Activated CD8-positive, alpha-beta memory T cell treated with anti-CD3 and anti-CD28 coated beads for 1 hour (primary cell): ENCODE results near the gene SPECC1L.

ENCODE experiments used
- DNase-seq, 2 donors: peaks; one replicate each; pipeline ENCODE4 v3.0.0-alpha.2; 2020; ENCODE audit warnings: low read depth in 1 of 2; ENCODE audit errors: extremely low read depth in 1 of 2

Gene SPECC1L

DNA sequence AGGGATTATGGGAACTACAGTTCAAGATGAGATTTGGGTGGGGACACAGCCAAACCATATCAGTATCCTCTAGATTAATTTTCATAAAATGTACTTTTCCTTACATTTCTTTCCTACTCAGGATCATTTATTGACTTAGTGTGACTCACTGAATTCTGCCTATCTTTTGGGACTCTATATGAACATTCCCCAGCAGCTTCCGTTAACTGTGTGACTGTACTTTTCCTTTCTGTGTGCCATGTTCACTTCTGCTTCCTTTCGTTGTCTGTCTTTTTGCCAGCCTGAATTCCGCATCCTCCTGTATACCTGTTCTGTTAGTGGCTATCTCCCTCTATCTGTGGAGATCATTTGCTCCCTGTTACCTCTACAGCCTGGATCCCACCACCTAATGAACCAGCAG, 48.8 kb downstream of the SPECC1L start:
- DNase-seq, result no peak

DNA sequence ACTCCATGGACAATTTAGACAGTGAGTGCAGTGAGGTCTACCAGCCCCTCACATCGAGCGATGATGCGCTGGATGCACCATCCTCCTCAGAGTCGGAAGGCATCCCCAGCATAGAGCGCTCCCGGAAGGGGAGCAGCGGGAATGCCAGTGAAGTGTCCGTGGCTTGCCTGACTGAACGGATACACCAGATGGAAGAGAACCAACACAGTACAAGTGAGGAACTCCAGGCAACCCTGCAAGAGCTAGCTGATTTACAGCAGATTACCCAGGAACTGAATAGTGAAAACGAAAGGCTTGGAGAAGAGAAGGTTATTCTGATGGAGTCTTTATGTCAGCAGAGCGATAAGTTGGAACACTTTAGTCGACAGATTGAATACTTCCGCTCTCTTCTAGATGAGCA, 51.4 kb downstream of the SPECC1L start:
- no peak for DNase-seq

DNA sequence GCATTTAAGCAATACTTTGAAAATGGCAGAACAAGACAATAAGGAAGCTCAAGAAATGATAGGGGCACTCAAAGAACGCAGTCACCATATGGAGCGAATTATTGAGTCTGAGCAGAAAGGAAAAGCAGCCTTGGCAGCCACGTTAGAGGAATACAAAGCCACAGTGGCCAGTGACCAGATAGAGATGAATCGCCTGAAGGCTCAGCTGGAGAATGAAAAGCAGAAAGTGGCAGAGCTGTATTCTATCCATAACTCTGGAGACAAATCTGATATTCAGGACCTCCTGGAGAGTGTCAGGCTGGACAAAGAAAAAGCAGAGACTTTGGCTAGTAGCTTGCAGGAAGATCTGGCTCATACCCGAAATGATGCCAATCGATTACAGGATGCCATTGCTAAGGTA, 51.9 kb downstream of the SPECC1L start:
- DNase-seq, result no peak

DNA sequence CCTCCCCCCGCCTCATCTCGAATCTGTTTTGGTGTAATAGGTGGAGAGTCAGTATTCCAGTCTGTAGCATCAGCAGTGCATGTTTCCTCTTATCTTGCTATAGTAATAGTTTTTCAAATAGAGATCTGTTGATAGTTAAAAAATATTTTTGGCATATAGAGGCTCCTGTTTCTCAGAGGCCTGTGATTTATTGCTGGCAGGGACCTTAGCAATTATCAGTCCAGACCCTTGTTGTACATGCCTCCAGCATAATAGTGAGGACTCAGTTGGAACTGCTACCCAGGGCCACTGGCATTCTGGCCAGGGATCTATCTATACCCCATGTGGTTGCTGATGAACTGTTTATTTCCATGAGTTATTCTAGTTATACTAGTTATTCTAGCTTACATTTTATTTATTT, 52.6 kb downstream of the SPECC1L start:
- DNase-seq, result no peak

DNA sequence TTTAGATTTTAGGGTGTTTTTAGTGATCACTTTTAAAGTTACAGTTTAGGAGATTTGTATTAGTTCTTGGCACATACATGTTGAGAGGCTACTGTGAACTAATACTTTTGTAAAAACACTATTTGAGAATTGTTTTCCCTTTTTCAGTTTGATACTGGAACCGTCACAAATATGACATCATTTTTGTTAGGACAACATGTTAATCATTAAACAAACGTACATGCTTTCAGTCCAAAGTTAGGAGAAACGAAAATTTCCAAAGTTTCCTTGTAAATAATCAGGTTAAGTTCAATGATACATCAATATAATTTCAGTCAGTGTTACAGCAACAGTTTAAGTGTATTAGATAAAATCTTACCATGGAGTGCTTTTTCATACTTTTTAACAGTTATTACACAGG, 53.1 kb downstream of the SPECC1L start:
- DNase-seq, result no peak

DNA sequence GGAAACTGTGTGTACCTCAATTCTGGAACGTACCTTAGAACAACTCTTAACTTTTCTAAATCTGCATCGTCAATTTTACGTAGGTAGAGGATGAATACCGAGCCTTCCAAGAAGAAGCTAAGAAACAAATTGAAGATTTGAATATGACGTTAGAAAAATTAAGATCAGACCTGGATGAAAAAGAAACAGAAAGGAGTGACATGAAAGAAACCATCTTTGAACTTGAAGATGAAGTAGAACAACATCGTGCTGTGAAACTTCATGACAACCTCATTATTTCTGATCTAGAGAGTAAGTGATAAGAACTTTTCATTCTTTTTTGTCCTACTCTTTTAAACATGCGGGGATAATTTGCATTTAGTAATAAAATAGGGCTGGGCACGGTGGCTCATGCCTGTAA, 53.5 kb downstream of the SPECC1L start:
- no peak for DNase-seq

DNA sequence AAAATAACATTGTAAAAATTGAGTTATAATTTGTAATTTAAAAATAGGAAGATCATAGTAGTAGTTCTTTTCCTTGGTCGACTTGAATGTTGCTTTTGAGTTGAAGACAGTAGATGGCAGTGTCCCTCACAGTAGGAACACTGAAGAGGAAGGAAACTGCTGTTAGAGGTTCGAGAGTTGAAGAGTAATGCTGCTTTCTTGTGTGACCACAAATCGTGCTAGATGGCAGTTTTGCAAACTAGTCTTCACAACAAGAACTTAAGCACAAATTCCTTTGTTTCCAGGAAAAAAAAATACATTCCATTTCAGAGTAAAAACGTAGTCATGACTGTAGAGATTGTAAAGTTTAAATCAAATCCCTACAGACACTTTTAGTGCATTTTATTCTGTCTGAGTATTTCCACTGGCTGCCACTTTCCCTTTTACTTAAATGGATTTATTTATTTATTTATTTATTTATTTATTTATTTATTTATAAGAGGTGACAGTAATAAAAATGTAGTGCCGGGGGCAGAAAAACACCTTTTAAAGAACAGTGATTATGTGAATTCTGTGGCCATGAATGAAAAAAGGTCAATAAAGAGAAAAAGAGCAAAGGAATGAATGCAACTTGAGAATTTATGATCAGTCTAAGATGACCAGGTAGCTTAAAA, 54.6 kb downstream of the SPECC1L start:
- DNase-seq, result no peak

DNA sequence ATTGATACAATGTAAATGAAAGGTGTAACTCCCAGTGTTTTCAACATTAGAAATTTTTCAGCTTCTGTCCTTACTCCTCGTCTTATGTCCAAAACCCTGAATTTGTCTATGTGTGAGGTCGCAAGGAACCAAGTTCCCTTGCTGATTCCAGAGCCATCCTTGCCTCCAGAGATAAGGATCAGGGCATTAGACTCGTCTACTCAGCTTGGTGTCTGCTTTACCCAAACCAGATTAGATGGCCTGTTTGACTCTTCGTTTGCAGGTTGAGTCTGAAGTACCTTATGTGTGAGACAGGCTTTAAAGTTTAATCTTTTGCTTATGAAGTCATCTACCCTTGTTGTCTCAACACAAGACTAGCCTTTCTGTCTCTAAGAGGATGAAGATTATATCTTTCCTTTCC, 55.6 kb downstream of the SPECC1L start:
- no peak for DNase-seq

DNA sequence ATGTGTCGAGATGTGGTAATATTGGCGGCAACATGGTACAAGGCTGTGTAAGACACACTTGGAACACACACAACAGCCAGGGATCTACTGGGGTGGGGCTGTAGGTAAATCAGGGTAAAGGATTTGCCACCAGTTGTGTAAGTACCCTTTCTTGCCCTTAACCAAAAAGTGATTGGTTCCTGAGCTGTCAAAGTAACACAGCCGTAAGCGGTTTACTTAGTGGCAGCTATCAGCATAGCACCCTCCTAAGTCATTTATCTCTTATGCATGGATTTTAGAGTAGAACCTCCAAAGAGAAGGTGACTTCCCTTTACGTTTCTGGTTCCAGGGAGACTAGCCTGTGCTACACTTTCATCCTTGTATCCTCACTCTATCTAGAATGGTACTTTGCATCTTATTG, 57.2 kb downstream of the SPECC1L start:
- DNase-seq, result no peak

DNA sequence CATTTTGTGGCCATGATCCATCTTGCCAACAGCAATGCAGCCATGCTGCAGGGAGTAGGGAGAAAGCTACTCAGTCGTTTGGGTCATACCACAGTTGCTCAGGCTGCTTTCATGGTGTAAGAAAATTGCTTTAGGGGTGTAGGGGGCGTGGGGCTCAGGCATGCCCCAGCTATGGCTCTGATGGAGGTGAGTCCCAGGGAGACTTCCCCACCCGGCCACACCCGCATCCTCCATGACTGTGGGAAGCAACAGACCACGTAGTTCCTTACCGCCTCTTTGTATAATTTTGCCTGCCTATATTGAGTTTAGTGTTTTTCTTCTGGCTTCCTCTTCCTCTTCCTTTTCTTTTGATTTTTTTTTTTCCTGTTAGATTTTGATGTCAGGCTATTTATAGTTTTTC, 58.8 kb downstream of the SPECC1L start:
- DNase-seq, result no peak

DNA sequence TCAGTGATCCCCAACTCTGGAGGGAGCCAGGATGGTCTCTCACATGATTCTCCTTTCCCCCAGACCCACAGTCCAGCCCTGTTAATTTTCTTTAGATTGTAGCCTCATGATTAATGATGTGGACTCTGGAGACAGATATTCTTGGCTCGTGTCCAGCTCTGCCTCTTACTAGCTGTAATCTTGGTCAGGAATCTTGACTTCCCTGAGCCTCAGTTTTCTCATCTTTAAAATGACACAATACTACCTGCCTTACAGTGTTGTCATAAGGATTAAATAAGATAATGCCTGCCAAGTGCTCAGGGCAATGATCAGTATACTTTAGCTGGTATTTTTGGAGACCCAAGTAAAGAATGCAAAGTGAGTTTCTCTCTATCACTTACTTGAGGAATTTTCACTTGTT, 60.0 kb downstream of the SPECC1L start:
- DNase-seq, result no peak

DNA sequence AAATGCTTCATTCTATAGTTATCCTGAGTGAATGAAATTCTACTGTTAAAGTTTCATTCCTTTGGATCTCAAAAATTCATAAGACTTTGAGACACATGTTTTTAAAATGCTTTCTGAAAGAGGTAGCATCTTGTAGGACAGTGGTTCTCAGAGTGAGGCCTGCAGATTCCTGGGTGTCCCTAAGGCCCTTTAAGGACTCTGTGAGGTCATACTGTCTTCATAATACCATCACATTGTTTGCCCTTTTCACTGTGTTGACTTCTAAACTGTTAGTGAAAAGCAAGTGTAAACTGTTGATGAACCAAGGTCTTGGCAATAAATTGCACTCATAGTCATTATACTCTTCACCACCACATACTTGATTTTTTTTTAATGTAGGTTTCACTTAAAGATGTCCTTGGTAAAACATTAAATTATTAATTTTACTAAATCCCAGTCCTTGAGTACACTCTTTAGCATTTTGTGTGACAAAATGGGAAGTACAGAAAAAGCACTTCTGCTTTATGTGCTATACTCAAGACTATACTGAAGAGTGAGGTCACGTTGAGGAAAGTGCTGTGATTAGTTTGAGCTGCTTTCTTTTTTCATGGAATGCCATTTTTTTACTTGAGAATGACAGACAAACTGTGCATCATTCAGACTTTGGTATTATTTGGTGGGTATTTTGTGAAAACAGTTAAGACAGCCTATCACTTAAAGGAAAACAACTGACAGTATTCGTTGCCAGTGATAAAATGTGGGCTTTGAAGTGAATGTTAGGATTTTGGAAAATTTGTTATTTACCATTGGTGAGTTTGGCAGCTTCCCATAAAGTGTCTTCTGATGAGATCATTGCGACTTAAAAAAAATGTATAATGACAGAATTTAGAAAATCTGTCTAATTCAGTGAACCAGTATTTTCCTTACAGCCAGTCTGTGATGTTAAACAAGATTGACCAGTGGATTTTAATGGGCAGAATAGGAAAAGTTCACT, 61.1 kb downstream of the SPECC1L start:
- DNase-seq, result no peak

DNA sequence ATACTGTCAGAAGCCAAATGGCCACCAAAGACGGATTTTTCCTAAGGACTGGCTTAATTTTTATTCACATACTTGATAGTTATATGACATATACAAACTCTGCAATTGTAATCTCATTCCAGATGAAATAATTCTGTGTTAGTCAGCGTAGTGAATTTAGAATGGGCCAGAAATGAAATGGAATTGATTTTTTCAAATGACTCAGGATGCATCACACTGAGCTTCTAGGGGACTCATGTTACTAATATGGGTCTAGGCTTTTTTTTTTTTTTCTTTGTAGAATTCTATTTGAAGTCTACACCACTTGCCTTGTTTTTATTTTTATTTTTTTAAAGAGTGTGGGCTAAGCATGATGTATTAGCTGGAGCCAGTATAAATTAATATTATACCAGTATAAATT, 62.7 kb downstream of the SPECC1L start:
- DNase-seq, result no peak

DNA sequence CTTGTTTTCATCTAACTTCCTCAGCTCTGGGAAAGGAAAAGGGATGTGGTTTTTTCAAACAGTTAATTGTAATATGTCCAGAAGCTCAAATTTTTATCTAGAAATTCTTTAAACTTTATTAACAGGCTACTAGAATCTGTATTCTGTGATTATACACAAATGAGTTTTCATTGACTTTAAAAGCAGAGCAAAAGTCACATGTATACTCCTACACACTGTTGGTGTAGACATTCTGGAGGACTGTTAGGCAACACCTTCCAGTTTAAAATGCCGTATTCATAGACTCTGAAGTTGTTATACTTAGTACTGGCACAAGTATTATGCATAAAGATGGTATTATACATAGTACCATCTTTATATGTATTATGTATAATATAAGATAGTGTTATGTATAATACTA, 64.9 kb downstream of the SPECC1L start:
- DNase-seq, result no peak

DNA sequence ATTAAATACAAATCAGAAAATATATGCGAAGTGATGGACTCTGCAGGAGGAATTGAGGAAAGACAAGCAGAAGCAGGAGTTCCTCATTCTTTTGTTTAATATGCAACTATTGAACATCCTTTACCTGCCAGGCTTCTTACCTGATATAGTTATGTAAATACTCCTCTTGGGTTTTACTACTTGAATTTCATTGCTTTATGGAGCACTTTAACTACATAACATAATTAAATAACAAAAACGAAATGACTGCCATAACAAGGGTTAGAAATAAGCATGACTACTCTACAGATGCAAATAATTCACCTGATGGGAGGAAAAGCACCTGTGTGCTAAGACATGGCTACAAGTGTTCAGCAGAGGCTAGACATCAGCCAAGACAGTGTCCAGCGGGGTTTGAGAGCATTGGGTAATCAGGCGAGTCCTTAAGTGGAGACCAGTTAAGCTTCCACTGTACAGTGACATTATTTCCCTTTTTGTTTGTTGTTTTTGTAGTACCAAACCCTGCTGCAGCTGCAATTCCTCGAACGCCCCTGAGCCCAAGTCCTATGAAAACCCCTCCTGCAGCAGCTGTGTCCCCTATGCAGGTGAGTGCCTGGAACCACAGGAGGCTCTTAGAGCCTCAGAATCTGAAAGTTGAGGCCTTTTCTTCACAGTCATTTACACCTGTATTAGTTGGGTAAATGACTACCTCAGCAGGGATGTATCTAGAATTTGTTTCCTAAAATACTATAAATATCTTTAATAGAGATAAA, 67.4 kb downstream of the SPECC1L start:
- DNase-seq, result no peak

DNA sequence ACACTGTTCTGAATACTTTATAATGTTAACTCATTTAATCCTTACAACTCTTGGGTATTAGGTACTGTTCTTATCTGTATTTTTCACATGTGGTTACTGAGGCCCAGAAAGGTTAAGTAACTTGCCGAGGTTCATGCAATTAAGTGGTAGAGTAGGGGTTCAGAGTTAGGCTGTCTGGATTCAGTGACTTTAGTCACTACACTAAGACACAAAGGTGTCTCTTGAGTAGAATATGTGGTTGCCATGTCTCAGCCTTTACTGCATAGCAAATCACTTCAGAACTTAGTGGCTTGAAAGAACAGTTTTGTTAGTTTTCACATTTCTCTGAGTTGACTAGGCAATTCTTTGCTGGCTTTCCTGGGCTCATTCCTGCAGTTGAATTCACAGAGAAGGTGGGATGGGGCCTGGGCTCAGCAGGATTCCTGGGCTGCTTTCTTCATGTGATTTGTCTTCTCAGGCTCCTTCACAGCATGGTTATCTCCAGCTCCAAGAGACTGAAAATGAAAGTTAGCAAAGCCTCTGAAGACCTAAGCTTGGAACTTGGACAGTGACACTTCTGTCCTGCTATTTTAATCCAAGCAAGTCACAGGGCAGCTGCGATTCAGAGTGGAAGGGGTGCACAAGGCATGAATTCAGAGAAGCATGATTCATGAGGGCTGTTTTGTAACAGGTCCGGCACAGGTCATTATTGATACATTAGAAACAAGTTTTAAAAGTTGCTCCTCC, 68.3 kb downstream of the SPECC1L start:
- no peak for DNase-seq

DNA sequence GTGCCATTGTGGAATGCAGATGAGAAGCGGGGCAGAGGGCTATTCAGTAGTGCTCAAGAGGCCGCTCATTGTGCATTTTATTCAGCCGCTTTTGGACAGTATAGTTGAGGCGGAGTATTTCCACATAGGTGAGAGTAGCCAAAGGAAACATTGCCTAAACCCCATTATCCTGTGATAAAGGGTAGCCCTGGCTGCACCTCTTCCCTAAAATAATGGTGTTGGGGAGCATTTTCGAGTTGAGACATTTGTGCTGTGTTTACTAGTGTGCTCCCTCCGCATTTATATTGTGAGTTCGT, 68.8 kb downstream of the SPECC1L start:
- no peak for DNase-seq

DNA sequence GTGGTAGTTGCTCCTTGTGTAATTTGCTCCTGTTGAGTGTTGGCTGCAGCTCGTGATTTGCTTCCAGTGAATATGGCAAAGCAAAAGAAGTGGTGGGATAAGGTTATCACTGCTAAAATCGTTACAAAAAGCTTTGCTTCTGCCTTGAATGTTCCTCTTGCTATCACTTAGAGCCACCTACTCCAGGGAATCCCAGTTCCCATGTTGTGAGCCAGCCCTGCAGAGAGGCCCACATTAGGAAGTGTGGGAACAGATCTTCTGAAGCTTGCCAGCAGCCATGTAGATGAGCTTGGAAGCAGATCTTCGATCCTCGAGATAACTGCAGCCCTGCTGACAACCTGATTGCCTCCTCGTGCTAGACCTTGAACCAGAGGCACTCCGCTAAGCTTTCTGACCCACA, 71.0 kb downstream of the SPECC1L start:
- no peak for DNase-seq

DNA sequence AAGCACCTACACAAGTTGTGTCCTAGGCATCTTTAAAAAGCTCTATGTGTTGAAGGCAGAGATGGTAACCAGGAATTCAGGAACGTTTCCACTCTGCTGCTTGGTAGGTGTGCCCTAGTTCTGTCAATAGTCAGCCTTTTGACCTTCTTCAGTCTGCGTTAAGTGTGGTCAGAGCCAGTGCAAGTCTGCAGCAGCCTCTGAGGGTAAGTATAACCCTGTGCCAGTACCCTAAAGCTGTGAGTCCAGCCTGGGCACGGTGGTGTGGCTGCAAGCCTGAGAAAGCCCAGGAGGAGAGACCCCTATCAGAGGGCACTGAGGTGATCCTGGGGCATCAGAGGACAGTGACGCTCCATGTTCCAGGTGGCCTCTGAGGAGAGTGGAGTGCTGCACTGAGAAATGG, 80.0 kb downstream of the SPECC1L start:
- DNase-seq, result no peak

DNA sequence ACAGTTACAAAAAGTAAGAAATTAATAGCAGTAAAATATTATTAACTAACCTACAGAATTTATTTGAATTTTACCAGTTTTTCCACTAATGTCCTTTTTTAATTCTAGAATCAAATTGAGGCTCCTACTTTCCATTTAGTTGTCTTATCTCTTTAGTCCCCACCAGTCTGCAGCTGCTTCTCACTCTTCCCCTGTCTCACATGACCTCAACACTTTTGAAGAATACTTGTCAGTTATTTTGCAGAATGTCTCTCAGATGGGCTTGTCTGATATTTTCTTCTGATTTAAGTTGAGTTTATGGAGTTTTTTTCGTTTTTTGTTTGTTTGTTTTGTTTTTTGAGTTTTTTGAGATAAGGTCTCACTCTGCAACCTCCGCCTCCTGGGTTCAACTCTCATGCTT, 82.5 kb downstream of the SPECC1L start:
- no peak for DNase-seq

DNA sequence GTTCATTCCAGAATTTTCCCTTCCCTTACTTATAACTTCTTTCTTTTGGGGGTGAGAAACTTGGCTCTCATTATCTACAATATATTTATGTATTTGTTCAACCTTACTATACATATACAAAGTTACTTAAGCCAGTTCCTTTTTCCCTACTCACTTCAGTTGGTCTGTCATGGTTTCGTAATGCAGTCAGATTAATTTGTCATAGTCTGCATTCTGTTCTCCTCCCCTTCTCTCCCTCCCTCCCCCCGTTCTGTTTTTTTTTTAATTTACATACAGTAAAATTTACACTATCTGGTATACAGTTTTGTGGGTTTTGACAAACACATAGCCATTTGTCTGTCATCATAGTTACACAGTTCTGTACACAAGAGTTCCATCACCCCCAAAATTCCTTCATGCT, 84.9 kb downstream of the SPECC1L start:
- no peak for DNase-seq
